Esophagus squamous epithelium (tissue), 5 donors: ENCODE results near the gene GEMIN5. TPM values are rescaled to one million over a fixed set of nuclear protein-coding genes. Genes with fewer than 3 reads are reported as not detected.
"Not testable (repeated sequence)": the region's sequence is repeated elsewhere in the genome, so short reads cannot be mapped to it uniquely, and the experiment has no call there.

Experiments
- DNase-seq: peaks from one replicate; lab custom pipeline; 2025; lab: John Stamatoyannopoulos, UW
- H3K27ac ChIP-seq, 4 donors: fragments of 200-600 bp; sonication (generic); one replicate each; pipeline ENCODE4 v1.5.1; 2016 to 2019; ENCODE audit warnings: mild to moderate bottlenecking in 1 of 4
- H3K27me3 ChIP-seq, 4 donors: fragments of 200-600 bp; sonication (generic); 1 replicate in 3 of 4; 2 replicates in 1 of 4; pipeline versions ENCODE4 v1.5.1 to v1.6.0; 2017 to 2021; ENCODE audit warnings: antibody characterized with exemption in 1 of 4
- H3K36me3 ChIP-seq, 3 donors: fragments of 200-600 bp; sonication (generic); one replicate each; pipeline ENCODE4 v1.5.1; 2016 to 2019
- H3K4me1 ChIP-seq, 3 donors: fragments of 200-600 bp; sonication (generic); one replicate each; pipeline ENCODE4 v1.5.1; 2017 to 2019
- H3K4me3 ChIP-seq, 4 donors: fragments of 200-600 bp; sonication (generic); 1 replicate in 3 of 4; 2 replicates in 1 of 4; pipeline ENCODE4 v1.5.1; 2016 to 2019; ENCODE audit warnings: mild to moderate bottlenecking in 2 of 4, moderate library complexity in 1 of 4
- H3K9me3 ChIP-seq, 3 donors: fragments of 200-600 bp; sonication (generic); one replicate each; pipeline ENCODE4 v1.5.1; 2016 to 2019
- POLR2A ChIP-seq, 4 donors: fragments of 450-650 bp; IDR thresholded peaks; one replicate each; pipeline ENCODE4 v1.6.1; 2017; ENCODE audit warnings: antibody characterized with exemption in 4 of 4, mild to moderate bottlenecking in 4 of 4, moderate library complexity in 3 of 4
- WGBS, 2 donors: methylation state at CpG; one replicate each; pipeline ENCODE4 v1.1.5; 2018; 5-methylcytosine and 5-hydroxymethylcytosine counted together
- intact Hi-C: fragments of 100-400 bp; cut with DNase I; formaldehyde crosslinking; loops from one replicate; pipeline ENCODE4 v1.15.0; 2022
- total RNA-seq, 4 donors: library from RNA; depleted of rRNA; stranded (reverse); fragments of >200 nt; gene quantifications; one replicate each; pipeline ENCODE4 v1.1.0, GENCODE V29; 2016
- TF ChIP-seq, protein P1 (sequence below), 6 experiments: fragments of 450-650 bp in 4 of 6; fragments of 200-600 bp in 2 of 6; sonication (generic) in 2 of 6; IDR thresholded peaks; one replicate each; pipeline ENCODE4 v1.5.1; 2016 to 2019; ENCODE audit warnings: antibody characterized with exemption in 6 of 6, mild to moderate bottlenecking in 4 of 6, moderate library complexity in 4 of 6
- donor health status: DM: yes; HTN: yes; CAD: no.

The GEMIN5 gene
- total RNA-seq, 4 donors from 2014 or later = 10.1 to 18.1 (median 13.2) TPM

DNA sequence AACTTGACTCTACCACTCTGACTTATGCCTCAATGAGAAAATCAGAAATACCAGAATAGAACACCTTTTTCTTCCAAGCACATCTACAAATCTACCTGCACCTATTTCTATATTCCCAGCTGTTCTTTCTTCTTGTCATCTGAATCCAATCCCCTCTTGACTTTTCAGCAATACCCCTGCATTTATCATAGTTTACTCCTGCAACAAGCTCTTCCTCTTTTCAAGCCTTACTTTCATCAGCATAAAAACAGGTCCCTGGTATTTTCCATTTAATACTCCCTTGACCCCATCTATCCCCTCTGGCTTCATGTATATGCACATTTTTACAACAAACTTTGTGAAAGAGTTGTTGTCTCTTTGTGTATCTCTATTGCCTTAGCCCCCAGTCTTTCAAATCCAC, 3.1 kb downstream of the GEMIN5 start:
- TF ChIP-seq, protein P1, sequence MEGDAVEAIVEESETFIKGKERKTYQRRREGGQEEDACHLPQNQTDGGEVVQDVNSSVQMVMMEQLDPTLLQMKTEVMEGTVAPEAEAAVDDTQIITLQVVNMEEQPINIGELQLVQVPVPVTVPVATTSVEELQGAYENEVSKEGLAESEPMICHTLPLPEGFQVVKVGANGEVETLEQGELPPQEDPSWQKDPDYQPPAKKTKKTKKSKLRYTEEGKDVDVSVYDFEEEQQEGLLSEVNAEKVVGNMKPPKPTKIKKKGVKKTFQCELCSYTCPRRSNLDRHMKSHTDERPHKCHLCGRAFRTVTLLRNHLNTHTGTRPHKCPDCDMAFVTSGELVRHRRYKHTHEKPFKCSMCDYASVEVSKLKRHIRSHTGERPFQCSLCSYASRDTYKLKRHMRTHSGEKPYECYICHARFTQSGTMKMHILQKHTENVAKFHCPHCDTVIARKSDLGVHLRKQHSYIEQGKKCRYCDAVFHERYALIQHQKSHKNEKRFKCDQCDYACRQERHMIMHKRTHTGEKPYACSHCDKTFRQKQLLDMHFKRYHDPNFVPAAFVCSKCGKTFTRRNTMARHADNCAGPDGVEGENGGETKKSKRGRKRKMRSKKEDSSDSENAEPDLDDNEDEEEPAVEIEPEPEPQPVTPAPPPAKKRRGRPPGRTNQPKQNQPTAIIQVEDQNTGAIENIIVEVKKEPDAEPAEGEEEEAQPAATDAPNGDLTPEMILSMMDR (IDR thresholded peaks at IDR 0.05) = no peak
- no peak for TF ChIP-seq POLR2A (IDR thresholded peaks at IDR 0.05)
- intact Hi-C loops = no loop called here
- H3K4me3 ChIP-seq = no peak overlapping the region
- H3K4me1 ChIP-seq = peaks cover 10 to 26% (median 14%) of the 10 kb centered on the region in 3 donors
- no peaks in the 10 kb centered on the region for H3K9me3 ChIP-seq
- H3K36me3 ChIP-seq = peaks cover 0 to 57% (median 21%) of the 10 kb centered on the region in 3 donors
- no peak for DNase-seq
- no peaks in the 10 kb centered on the region for H3K27me3 ChIP-seq
- no peak overlapping the region for H3K27ac ChIP-seq

GRCh38 chr5:154933537-154933936, 4.5 kb downstream of the GEMIN5 start:
- H3K36me3 ChIP-seq = peaks cover 0 to 71% (median 25%) of the 10 kb centered on the region in 3 donors
- 84 to 89% methylated on average over 3 of the region's 3 CpGs for WGBS, 2 donors

GRCh38 chr5:154923441-154924430, 14.3 kb downstream of the GEMIN5 start:
- DNase-seq = no peak
- Histone ChIP-seq H3K9me3 (no peaks in the 10 kb centered on the region), H3K27ac (no peak overlapping the region), H3K36me3 (peaks cover 6 to 99% (median 28%) of the 10 kb centered on the region in 3 donors), H3K4me3 (no peak overlapping the region), H3K4me1 (no peaks in the 10 kb centered on the region), H3K27me3 (no peaks in the 10 kb centered on the region)
- intact Hi-C loops = no loop called here
- WGBS, 2 donors = 84% methylated on average over 7 of the region's 7 CpGs
- no peak for TF ChIP-seq POLR2A (IDR thresholded peaks at IDR 0.05)
- TF ChIP-seq, protein P1 (IDR thresholded peaks at IDR 0.05) = no peak

More at GRCh38 chr5:154933537-154933936, 4.5 kb downstream of the GEMIN5 start:
- Histone ChIP-seq H3K27ac (no peak overlapping the region), H3K4me1 (peaks cover 9 to 23% (median 13%) of the 10 kb centered on the region in 3 donors), H3K27me3 (no peaks in the 10 kb centered on the region), H3K4me3 (no peak overlapping the region), H3K9me3 (no peaks in the 10 kb centered on the region)
- TF ChIP-seq POLR2A (IDR thresholded peaks at IDR 0.05) = no peak
- TF ChIP-seq, protein P1 (IDR thresholded peaks at IDR 0.05) = no peak
- no peak for DNase-seq
- intact Hi-C loops = no loop called here

GRCh38 chr5:154917757-154918156, 20.3 kb downstream of the GEMIN5 start:
- no peak for DNase-seq
- no peak overlapping the region for H3K27ac ChIP-seq
- TF ChIP-seq POLR2A (IDR thresholded peaks at IDR 0.05) = no peak
- TF ChIP-seq, protein P1 (IDR thresholded peaks at IDR 0.05) = no peak
- peaks cover 2 to 100% (median 11%) of the 10 kb centered on the region in 3 donors for H3K36me3 ChIP-seq
- H3K4me3 ChIP-seq = no peak overlapping the region
- no peaks in the 10 kb centered on the region for H3K9me3 ChIP-seq
- H3K27me3 ChIP-seq = no peaks in the 10 kb centered on the region
- no peaks in the 10 kb centered on the region for H3K4me1 ChIP-seq
- intact Hi-C loops = no loop called here
- WGBS, 2 donors = 72 to 84% methylated on average over 4 of the region's 4 CpGs

DNA sequence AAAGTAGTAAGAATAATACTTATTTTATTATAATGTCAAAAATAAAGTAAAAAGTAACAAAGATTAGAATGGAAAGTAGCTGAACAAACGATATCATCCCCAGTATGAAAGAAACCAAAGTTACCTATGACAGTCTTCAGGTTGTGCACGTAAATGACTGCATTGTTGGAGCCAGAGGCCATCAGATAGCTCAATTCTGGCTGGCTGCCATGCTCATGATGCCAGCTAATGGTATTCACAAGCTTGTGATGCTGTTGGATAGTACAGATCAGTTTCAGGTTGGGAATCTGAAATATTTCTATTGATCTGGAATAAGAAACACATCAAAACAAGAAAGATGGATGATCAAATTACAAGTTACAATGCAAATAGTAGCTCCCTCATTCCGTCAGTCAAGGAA, 21.1 kb downstream of the GEMIN5 start:
- no peak for TF ChIP-seq POLR2A (IDR thresholded peaks at IDR 0.05)
- TF ChIP-seq, protein P1 (IDR thresholded peaks at IDR 0.05) = no peak
- H3K36me3 ChIP-seq = peaks cover 4 to 100% (median 17%) of the 10 kb centered on the region in 3 donors

DNA sequence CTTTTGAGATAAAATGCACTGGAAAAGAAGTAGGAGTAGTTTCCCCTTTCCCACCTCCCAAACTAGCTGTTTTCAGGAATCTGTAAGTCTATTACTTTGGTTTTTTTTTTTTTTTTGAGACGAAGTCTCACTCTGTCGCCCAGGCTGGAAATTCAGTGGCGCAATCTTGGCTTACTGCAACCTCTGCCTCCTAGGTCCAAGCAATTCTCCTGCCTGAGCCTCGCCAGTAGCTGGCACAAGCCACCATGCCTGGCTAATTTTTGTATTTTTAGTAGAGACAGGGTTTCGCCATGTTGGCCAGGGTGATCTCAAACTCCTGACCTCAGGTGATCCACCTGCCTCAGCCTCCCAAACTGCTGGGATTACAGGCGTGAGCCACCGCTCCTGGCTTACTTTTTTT, 32.4 kb downstream of the GEMIN5 start:
- peaks cover 3 to 100% (median 31%) of the 10 kb centered on the region in 3 donors for H3K36me3 ChIP-seq
- DNase-seq, H3K27ac ChIP-seq, H3K4me3 ChIP-seq, intact Hi-C loops, H3K9me3 ChIP-seq, H3K4me1 ChIP-seq, H3K27me3 ChIP-seq: not testable (repeated sequence)
- 84 to 88% methylated on average over 7 of the region's 7 CpGs for WGBS, 2 donors

More for the DNA sequence above, 21.1 kb downstream of the GEMIN5 start:
- intact Hi-C loops = no loop called here
- Histone ChIP-seq H3K27me3 (no peaks in the 10 kb centered on the region), H3K9me3 (no peaks in the 10 kb centered on the region), H3K27ac (no peak overlapping the region), H3K4me1 (no peaks in the 10 kb centered on the region), H3K4me3 (no peak overlapping the region)
- WGBS, 2 donors = 78 to 85% methylated on average over 3 of the region's 3 CpGs
- DNase-seq = no peak
